Lung (tissue), 12 donors: ENCODE measurements around the gene HERPUD1. TPM values are rescaled to one million over a fixed set of nuclear protein-coding genes. Genes with fewer than 3 reads are reported as not detected.

ENCODE experiments used
- ATAC-seq: fragments of 200-7000 bp; cut with Tn5 transposase; one replicate; pipeline ENCODE4 v1.9.1; 2020; ENCODE audit warnings: moderate number of reproducible peaks; ENCODE audit not compliant: insufficient read depth, low FRiP score
- DNase-seq, 3 donors: peaks; one replicate each; pipeline ENCODE4 v3.0.0-alpha.2; 2013 to 2017
- H3K27ac ChIP-seq, 2 donors: one replicate each; pipeline ENCODE4 v1.5.1; 2013; ENCODE audit warnings: mild to moderate bottlenecking in 2 of 2, moderate library complexity in 2 of 2, control low read depth in 1 of 2, inconsistent platforms in 1 of 2, low read depth in 1 of 2, low read length in 1 of 2
- H3K27me3 ChIP-seq, 3 donors: one replicate each; pipeline ENCODE4 v1.5.1; 2013; ENCODE audit warnings: low read length in 2 of 3; ENCODE audit not compliant: control insufficient read depth in 3 of 3, insufficient read depth in 3 of 3
- H3K36me3 ChIP-seq, 4 donors: one replicate each; pipeline ENCODE4 v1.5.1; 2013; ENCODE audit warnings: low read length in 4 of 4, mild to moderate bottlenecking in 1 of 4, moderate library complexity in 1 of 4; ENCODE audit not compliant: control insufficient read depth in 4 of 4, insufficient read depth in 4 of 4
- H3K4me1 ChIP-seq, 5 donors: one replicate each; pipeline ENCODE4 v1.5.1; 2013; ENCODE audit warnings: low read length in 5 of 5, mild to moderate bottlenecking in 2 of 5, moderate library complexity in 1 of 5; ENCODE audit not compliant: control insufficient read depth in 5 of 5, insufficient read depth in 5 of 5
- H3K4me3 ChIP-seq: one replicate; pipeline ENCODE4 v1.5.1; 2013; ENCODE audit warnings: mild to moderate bottlenecking, control low read depth, moderate library complexity
- H3K9ac ChIP-seq, 2 donors: one replicate each; pipeline ENCODE4 v1.5.1; 2013; ENCODE audit warnings: low read length in 2 of 2, control low read depth in 1 of 2; ENCODE audit not compliant: insufficient read depth in 1 of 2
- H3K9me3 ChIP-seq, 4 donors: one replicate each; pipeline ENCODE4 v1.5.1; 2013; ENCODE audit warnings: low read length in 3 of 4, mild to moderate bottlenecking in 1 of 4, moderate library complexity in 1 of 4; ENCODE audit not compliant: control insufficient read depth in 4 of 4, insufficient read depth in 3 of 4
- CTCF ChIP-seq: IDR thresholded peaks from 2 replicates; pipeline ENCODE4 v1.5.1; 2012; ENCODE audit warnings: mild to moderate bottlenecking; ENCODE audit errors: control extremely low read depth, extremely low read depth
- WGBS, 2 donors: extraction: QIAGEN DNeasy Blood & Tissue Kit; methylation state at CpG; one replicate each; pipeline ENCODE4 v1.1.7; 2013; 5-methylcytosine and 5-hydroxymethylcytosine counted together
- polyA plus RNA-seq, 2 donors: library from polyadenylated mRNA; stranded (reverse); fragments of 200-250 nt; gene quantifications; one replicate each; pipeline ENCODE4 v1.2.1, GENCODE V29; 2013
- total RNA-seq, 2 donors: library from RNA; depleted of rRNA in 1 of 2; stranded (reverse); fragments of >200 nt in 1 of 2; gene quantifications; one replicate each; pipeline ENCODE4 v1.2.1, GENCODE V29; 2014 to 2021
- donor health status: control.
- donor health status: control.
- donor health status: Bipolar disorder and iron deficiency.
- donor health status: healthy.
- donor health status: DM: yes; HTN: yes; CAD: no.

The HERPUD1 gene
- total and polyA plus RNA-seq, 4 donors: 70.5 to 219 (median 144) TPM

- Histone ChIP-seq H3K9ac (no peak overlapping the region), H3K27ac (peak overlapping the region in 1 of 2 donors; percentile 0), H3K9me3 (no peaks in the 10 kb centered on the region), H3K4me3 (no peak overlapping the region), H3K4me1 (peaks cover 0 to 27% (median 10%) of the 10 kb centered on the region in 5 donors), H3K27me3 (no peaks in the 10 kb centered on the region), H3K36me3 (no peaks in the 10 kb centered on the region)
- WGBS, 2 donors: 69 to 75% methylated on average over 18 of the region's 18 CpGs
- ATAC-seq (no peak), DNase-seq (no peak)
- TF ChIP-seq CTCF: no peak
These were observed 18.9 kb upstream of the HERPUD1 start for GRCh38 chr16:56912746-56913708.

- WGBS, 2 donors: 83 to 84% methylated on average over 7 of the region's 7 CpGs
- no peak for TF ChIP-seq CTCF
- Histone ChIP-seq H3K4me3 (no peak overlapping the region), H3K9me3 (no peaks in the 10 kb centered on the region), H3K27ac (peak overlapping the region in 1 of 2 donors; percentile 23), H3K27me3 (no peaks in the 10 kb centered on the region), H3K9ac (no peak overlapping the region), H3K36me3 (no peaks in the 10 kb centered on the region), H3K4me1 (peaks cover 0 to 27% (median 10%) of the 10 kb centered on the region in 5 donors)
- DNase-seq (no peak), ATAC-seq (no peak)
These were observed 17.0 kb upstream of the HERPUD1 start for GRCh38 chr16:56914896-56915295.

GRCh38 chr16:56915336-56916119 is 16.4 kb upstream of the HERPUD1 start:
- peak in 2 of 3 donors; percentile 48 to 58 for DNase-seq
- no peak overlapping the region for H3K4me3 ChIP-seq
- no peaks in the 10 kb centered on the region for H3K36me3 ChIP-seq
- no peak for TF ChIP-seq CTCF
- 62 to 72% methylated on average over 13 of the region's 13 CpGs for WGBS, 2 donors
- H3K27ac ChIP-seq: peak overlapping the region in 1 of 2 donors; percentile 84
- H3K27me3 ChIP-seq: no peaks in the 10 kb centered on the region
- no peaks in the 10 kb centered on the region for H3K9me3 ChIP-seq
- no peak for ATAC-seq
- no peak overlapping the region for H3K9ac ChIP-seq
- peaks cover 0 to 27% (median 10%) of the 10 kb centered on the region in 5 donors for H3K4me1 ChIP-seq
